HepG2 (cell line): ENCODE measurements around the gene MUC15. TPM values are rescaled to one million over a fixed set of nuclear protein-coding genes. Genes with fewer than 3 reads are reported as not detected.

Experiments
- ATAC-seq: fragments of 200-7000 bp; cut with Tn5 transposase; 3 replicates; pipeline ENCODE4 v1.9.1; 2020; ENCODE audit warnings: mild to moderate bottlenecking, moderate library complexity
- BruUV-seq: library from RNA; stranded (reverse); fragments of 400-500 nt; replicated peaks from 2 replicates; lab custom pipeline; 2021; lab: Mats Ljungman, UMichigan
- CTCF ChIA-PET: fragments of 300-600 bp; formaldehyde crosslinking; extraction: SDS; loops from one replicate; lab custom pipeline; 2021; ENCODE audit warnings: low total read pairs, inconsistent platforms, low intra/inter-chr PET ratio; lab: Yijun Ruan, JAX
- POLR2A ChIA-PET: fragments of 350-600 bp; sonication (Branson Sonifier 250); formaldehyde crosslinking; loops from one replicate; lab custom pipeline; 2020; ENCODE audit warnings: antibody characterized with exemption, inconsistent platforms; lab: Yijun Ruan, JAX
- DNase-seq: peaks from one replicate; pipeline ENCODE4 v3.0.0-alpha.2; 2015; ENCODE audit warnings: low spot score
- FAIRE-seq: peaks from 3 replicates; lab custom pipeline; 2011; peaks lifted over from hg19 to GRCh38; lab: Jason Lieb, UNC
- H2AFZ ChIP-seq: one replicate; pipeline ENCODE4 v1.6.1; 2011; ENCODE audit warnings: low read length, inconsistent platforms
- H3K27ac ChIP-seq: fragments of 300-600 bp; 3 replicates; pipeline ENCODE4 v1.8.0; 2011; ENCODE audit warnings: mixed run types, mild to moderate bottlenecking, mixed read lengths, low read length, inconsistent platforms; ENCODE audit not compliant: insufficient read depth; ENCODE audit errors: extremely low read length
- H3K27me3 ChIP-seq, 2 experiments: fragments of 200-600 bp in 1 of 2; 2 replicates in 1 of 2; 3 replicates in 1 of 2; pipeline versions ENCODE4 v1.6.0 to v1.8.0; 2011; ENCODE audit warnings: low read length in 2 of 2, mild to moderate bottlenecking in 2 of 2, moderate library complexity in 2 of 2, inconsistent platforms in 1 of 2; ENCODE audit not compliant: insufficient read depth in 2 of 2, control insufficient read depth in 1 of 2
- H3K36me3 ChIP-seq, 2 experiments: fragments of 200-600 bp in 1 of 2; replicated peaks in 1 of 2; 2 replicates in 1 of 2; 3 replicates in 1 of 2; pipeline versions ENCODE4 v1.5.1 to v1.8.0; 2011; ENCODE audit warnings: low read length in 2 of 2, inconsistent platforms in 1 of 2; ENCODE audit not compliant: insufficient read depth in 2 of 2, control insufficient read depth in 1 of 2
- H3K4me1 ChIP-seq: 2 replicates; pipeline ENCODE4 v1.5.1; 2012; ENCODE audit warnings: low read length, inconsistent platforms; ENCODE audit not compliant: insufficient read depth
- H3K4me2 ChIP-seq: 2 replicates; pipeline ENCODE4 v1.6.0; 2011; ENCODE audit warnings: low read depth, low read length, inconsistent platforms
- H3K4me3 ChIP-seq, 3 experiments: fragments of 200-600 bp in 1 of 3; sonication (generic), shearing (Covaris generic) in 1 of 3; replicated peaks in 1 of 3; 2 replicates each; pipeline ENCODE4 v1.5.1; 2011 to 2016; ENCODE audit warnings: low read length in 3 of 3, inconsistent platforms in 2 of 3, low read depth in 2 of 3, mild to moderate bottlenecking in 2 of 3, control low read depth in 1 of 3, mixed read lengths in 1 of 3; ENCODE audit not compliant: insufficient read depth in 1 of 3
- H3K79me2 ChIP-seq: one replicate; pipeline ENCODE4 v1.6.1; 2011; ENCODE audit warnings: low read length, inconsistent platforms; ENCODE audit not compliant: insufficient read depth
- H3K9ac ChIP-seq: 2 replicates; pipeline ENCODE4 v1.6.0; 2011; ENCODE audit warnings: mild to moderate bottlenecking, low read depth, low read length, inconsistent platforms; ENCODE audit not compliant: insufficient read depth
- H3K9me3 ChIP-seq: 2 replicates; pipeline ENCODE4 v1.5.1; 2012; ENCODE audit warnings: mild to moderate bottlenecking, low read length
- H4K20me1 ChIP-seq: 2 replicates; pipeline ENCODE4 v1.6.0; 2011; ENCODE audit warnings: inconsistent platforms, mild to moderate bottlenecking, low read length, moderate library complexity; ENCODE audit not compliant: insufficient read depth
- ARHGAP35 ChIP-seq: sonication (generic); formaldehyde crosslinking; IDR thresholded peaks from 2 replicates; pipeline ENCODE4 v1.9.0; 2022; ENCODE audit warnings: mild to moderate bottlenecking, inconsistent platforms, moderate library complexity, missing genetic modification reagents, borderline replicate concordance
- ARNTL ChIP-seq: sonication (generic); formaldehyde crosslinking; IDR thresholded peaks from 2 replicates; pipeline ENCODE4 v1.4.0; 2020; ENCODE audit warnings: mild to moderate bottlenecking, missing genetic modification reagents
- CAMTA2 ChIP-seq: sonication (generic); formaldehyde crosslinking; IDR thresholded peaks from 2 replicates; pipeline ENCODE4 v1.4.0; 2020; ENCODE audit warnings: mild to moderate bottlenecking, missing genetic modification reagents, borderline replicate concordance
- GABPA ChIP-seq, 2 experiments: IDR thresholded peaks; 2 replicates each; pipeline ENCODE4 v1.6.1; 2011 to 2016; ENCODE audit warnings: low read depth in 2 of 2, low read length in 1 of 2, missing biosample characterization in 1 of 2, missing genetic modification characterization in 1 of 2
- KLF12 ChIP-seq: sonication (generic); formaldehyde crosslinking; IDR thresholded peaks from 2 replicates; pipeline ENCODE4 v1.4.0; 2020; ENCODE audit warnings: missing genetic modification reagents, borderline replicate concordance
- KLF13 ChIP-seq: sonication (generic); formaldehyde crosslinking; IDR thresholded peaks from 2 replicates; pipeline ENCODE4 v1.4.0; 2020; ENCODE audit warnings: mild to moderate bottlenecking, missing genetic modification reagents
- ZBTB38 ChIP-seq: sonication (generic); formaldehyde crosslinking; IDR thresholded peaks from 2 replicates; pipeline ENCODE4 v1.5.1; 2020; ENCODE audit warnings: mild to moderate bottlenecking, missing genetic modification reagents
- ZKSCAN1 ChIP-seq: fragments of 150-350 bp; IDR thresholded peaks from 2 replicates; pipeline ENCODE4 v1.6.1; 2014; ENCODE audit warnings: low read length
- ZNF20 ChIP-seq: sonication (generic); formaldehyde crosslinking; IDR thresholded peaks from 2 replicates; pipeline ENCODE4 v1.4.0; 2020; ENCODE audit warnings: mild to moderate bottlenecking, moderate library complexity, missing genetic modification reagents
- ZNF747 ChIP-seq: sonication (generic); formaldehyde crosslinking; IDR thresholded peaks from 2 replicates; pipeline ENCODE4 v1.8.1; 2023; ENCODE audit warnings: missing genetic modification reagents, mild to moderate bottlenecking, borderline replicate concordance
- ZNF790 ChIP-seq: sonication (generic); formaldehyde crosslinking; IDR thresholded peaks from 2 replicates; pipeline ENCODE4 v1.8.0; 2022; ENCODE audit warnings: missing genetic modification reagents, mild to moderate bottlenecking, borderline replicate concordance
- WGBS: methylation state at CpG from one replicate; pipeline ENCODE4 v1.1.6; 2017; ENCODE audit warnings: low lambda C conversion rate; 5-methylcytosine and 5-hydroxymethylcytosine counted together
- in situ Hi-C: cut with HindIII; loops from 2 replicates; pipeline ENCODE4 v1.10.0; 2017; ENCODE audit warnings: low pct_unique_long_range_greater_than_20kb; ENCODE audit not compliant: extremely low pct_ligation_motif_present
- intact Hi-C: fragments of 100-400 bp; cut with micrococcal nuclease; formaldehyde crosslinking; loops from one replicate; pipeline ENCODE4 v1.10.0; 2022; ENCODE audit not compliant: unreplicated experiment
- polyA plus RNA-seq, 8 experiments: library from polyadenylated mRNA; depleted of rRNA in 3 of 8; stranded (reverse) in 7 of 8; unstranded in 1 of 8; fragments of >200 nt; fragmentation: Illumina TruSeq in 4 of 8; extraction: Trizol in 4 of 8; gene quantifications; 2 replicates each; pipeline versions ENCODE4 v1.2.1 to v1.2.3, GENCODE V29; 2011 to 2016; ENCODE audit warnings: low read depth in 4 of 8, missing spikeins in 1 of 8, mixed read lengths in 1 of 8; ENCODE audit not compliant: insufficient read depth in 1 of 8
- total RNA-seq, 5 experiments: library from RNA; depleted of rRNA; stranded (reverse); fragments of >200 nt; fragmentation: Illumina TruSeq; extraction: Trizol; gene quantifications; 2 replicates each; pipeline ENCODE4 v1.2.3, GENCODE V29; 2016; ENCODE audit warnings: low read depth in 1 of 5
- TF ChIP-seq, protein P1 (sequence below): IDR thresholded peaks from 2 replicates; pipeline ENCODE4 v1.6.1; 2018; ENCODE audit warnings: missing genetic modification reagents

Gene MUC15
- total and polyA plus RNA-seq, 2 of the 13 experiments (the other 11 are each of a cell fraction or from before 2014, with no cell fraction given): 4.5 to 18.0 TPM

DNA sequence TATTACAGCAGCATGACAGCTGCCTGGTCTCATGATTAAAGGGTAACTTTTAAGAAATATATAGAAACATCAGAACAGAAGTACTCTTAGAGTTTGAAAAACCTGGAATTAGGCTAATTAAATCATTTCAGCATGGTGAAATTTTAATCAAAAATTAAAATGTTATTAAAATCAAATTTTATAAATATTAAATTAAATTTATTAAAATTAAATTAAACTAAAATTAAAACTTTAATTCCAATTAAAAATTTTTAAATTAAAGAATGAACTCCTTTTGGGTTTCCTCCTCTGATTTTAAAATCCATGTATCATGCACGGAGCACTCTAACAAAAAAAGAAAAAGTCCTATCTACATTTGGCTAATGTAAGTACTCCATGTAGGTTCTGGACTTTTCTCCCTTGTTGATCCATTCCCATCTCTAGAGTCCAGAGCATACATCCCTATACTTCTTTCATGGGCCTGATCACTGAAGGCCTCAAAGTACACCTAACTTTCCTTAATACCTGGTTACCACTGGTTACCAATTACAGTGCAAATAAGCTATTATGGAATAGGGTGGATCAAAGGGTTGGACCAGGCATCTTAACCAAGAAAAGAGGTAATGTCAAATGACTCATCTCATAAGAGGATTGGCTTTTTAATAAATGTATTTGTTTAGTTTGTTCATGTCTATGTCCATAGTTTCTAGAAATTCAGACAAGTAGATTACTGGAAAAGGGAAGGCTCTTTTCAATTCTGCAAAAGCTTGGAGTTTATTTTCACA lies 48.4 kb upstream of the MUC15 start (continued):
- no peak for TF ChIP-seq ARHGAP35 (CRISPR knock-in tag)
- TF ChIP-seq, all 625 proteins: peak for 0

DNA sequence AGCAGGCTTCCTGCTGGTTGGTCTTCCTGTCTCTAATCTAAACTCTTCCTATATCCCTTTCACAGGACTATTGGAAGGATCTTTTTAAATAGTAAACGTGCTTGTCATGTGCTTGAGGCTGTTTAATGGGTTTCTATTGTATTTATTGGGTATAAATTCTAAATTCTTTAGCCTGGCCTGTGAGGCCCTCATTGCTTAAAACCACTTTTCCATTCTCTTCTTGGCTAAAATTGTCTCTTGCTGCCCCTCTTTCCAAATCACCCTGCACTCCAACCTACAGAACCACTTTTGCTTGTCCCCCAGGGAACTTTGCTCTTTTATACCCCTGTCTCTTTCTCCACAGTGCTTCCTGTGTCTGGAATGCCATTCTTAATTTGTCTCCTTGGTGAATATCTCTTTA lies 46.4 kb upstream of the MUC15 start:
- POLR2A ChIA-PET: no interaction called here

DNA sequence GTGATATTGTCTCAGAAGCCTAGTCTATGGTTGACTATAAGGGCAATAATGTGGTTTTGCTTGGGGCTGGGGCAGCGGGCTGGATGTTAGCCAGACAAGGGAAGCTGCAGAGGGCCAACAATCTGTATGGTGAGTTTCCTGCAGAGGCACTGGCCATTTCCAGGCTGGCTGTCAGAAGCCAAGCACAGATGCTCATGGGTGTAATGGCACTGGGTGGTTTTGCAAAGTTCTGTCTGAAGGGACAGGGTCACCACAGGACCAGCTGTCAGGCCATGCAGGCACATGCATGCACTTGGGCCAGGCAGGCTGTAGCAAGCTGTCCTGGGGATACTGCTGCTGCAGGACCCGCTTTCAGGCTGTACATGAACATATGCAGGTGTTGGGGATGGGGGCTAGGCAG lies 41.7 kb upstream of the MUC15 start:
- 7% methylated on average over 2 of the region's 2 CpGs for WGBS
- TF ChIP-seq ZBTB38 (CRISPR knock-in tag) (no peak), ZNF747 (CRISPR knock-in tag) (no peak), GABPA (IDR thresholded peaks at IDR 0.05; ENCODE audit: low read depth, low read length) (no peak), GABPA (CRISPR knock-in tag; IDR thresholded peaks at IDR 0.05; ENCODE audit: low read depth) (no peak), ARNTL (CRISPR knock-in tag) (no peak), ZNF20 (CRISPR knock-in tag) (no peak), KLF13 (CRISPR knock-in tag) (no peak), ZKSCAN1 (no peak)
- TF ChIP-seq, protein P1, sequence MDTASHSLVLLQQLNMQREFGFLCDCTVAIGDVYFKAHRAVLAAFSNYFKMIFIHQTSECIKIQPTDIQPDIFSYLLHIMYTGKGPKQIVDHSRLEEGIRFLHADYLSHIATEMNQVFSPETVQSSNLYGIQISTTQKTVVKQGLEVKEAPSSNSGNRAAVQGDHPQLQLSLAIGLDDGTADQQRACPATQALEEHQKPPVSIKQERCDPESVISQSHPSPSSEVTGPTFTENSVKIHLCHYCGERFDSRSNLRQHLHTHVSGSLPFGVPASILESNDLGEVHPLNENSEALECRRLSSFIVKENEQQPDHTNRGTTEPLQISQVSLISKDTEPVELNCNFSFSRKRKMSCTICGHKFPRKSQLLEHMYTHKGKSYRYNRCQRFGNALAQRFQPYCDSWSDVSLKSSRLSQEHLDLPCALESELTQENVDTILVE (CRISPR knock-in tag): no peak

More for the DNA sequence above, 46.4 kb upstream of the MUC15 start:
- Histone ChIP-seq H2AFZ (no peak overlapping the region), H4K20me1 (no peaks in the 10 kb centered on the region), H3K4me2 (no peak overlapping the region), H3K9ac (no peak overlapping the region), H3K79me2 (no peaks in the 10 kb centered on the region), H3K27me3 (no peaks in the 10 kb centered on the region), H3K4me3 (no peak overlapping the region), H3K4me1 (no peaks in the 10 kb centered on the region), H3K36me3 (no peaks in the 10 kb centered on the region), H3K27ac (no peak overlapping the region)
- no peak for FAIRE-seq
- ATAC-seq: no peak
- intact Hi-C loops: no loop called here
- no peak for DNase-seq
- CTCF ChIA-PET: no interaction called here
- BruUV-seq: no TSS peak
- TF ChIP-seq KLF12 (CRISPR knock-in tag) (no peak), ZNF790 (no peak), CAMTA2 (CRISPR knock-in tag) (no peak)
- TF ChIP-seq, all 625 proteins: peak for 0
- in situ Hi-C loops: no loop called here
- H3K9me3 ChIP-seq: no peaks in the 10 kb centered on the region
- 4% methylated on average over 1 of the region's 1 CpG for WGBS

More for the DNA sequence above, 41.7 kb upstream of the MUC15 start:
- no peak overlapping the region for H3K4me3 ChIP-seq
- no peak overlapping the region for H2AFZ ChIP-seq
- no TSS peak for BruUV-seq
- H3K27me3 ChIP-seq: no peaks in the 10 kb centered on the region
- H3K4me1 ChIP-seq: no peaks in the 10 kb centered on the region
- ChIA-PET POLR2A (no interaction called here), CTCF (no interaction called here)
- FAIRE-seq (no peak), ATAC-seq (no peak), DNase-seq (no peak)
- H3K79me2 ChIP-seq: no peaks in the 10 kb centered on the region
- no peaks in the 10 kb centered on the region for H4K20me1 ChIP-seq
- H3K4me2 ChIP-seq: no peak overlapping the region
- intact Hi-C loops: no loop called here
- in situ Hi-C loops: no loop called here
- H3K9me3 ChIP-seq: no peaks in the 10 kb centered on the region
- no peaks in the 10 kb centered on the region for H3K36me3 ChIP-seq
- no peak overlapping the region for H3K9ac ChIP-seq
- H3K27ac ChIP-seq: no peak overlapping the region
